ENCODE results near the gene SLC17A8. TPM values are rescaled to one million over a fixed set of nuclear protein-coding genes. Genes with fewer than 3 reads are reported as not detected.

SLC17A8 gene
- total RNA-seq, 1 experiment from 2014 or later = not detected

DNA sequence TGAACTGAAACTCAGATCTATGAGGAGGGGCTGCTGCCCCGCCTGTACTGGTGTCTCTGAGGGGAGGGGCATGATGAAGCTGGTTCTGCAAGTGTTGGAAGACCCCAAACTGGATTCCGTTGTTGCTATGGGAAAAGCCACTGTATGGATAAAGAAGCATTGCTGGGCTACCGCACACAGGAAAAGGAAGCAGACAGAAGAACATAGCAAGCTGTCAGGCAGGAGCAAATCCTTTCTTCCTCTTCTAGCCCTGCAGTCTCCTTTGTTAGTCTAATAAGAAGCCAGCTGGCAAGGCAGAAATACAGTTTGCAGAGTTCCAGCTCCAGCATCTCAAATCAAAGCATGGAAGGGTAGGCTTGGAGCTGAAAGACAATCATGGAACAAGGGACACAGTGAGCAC is 90.5 kb downstream of the SLC17A8 start:
- in situ Hi-C loops (cut with HindIII; ENCODE audit: low pct_unique_long_range_greater_than_20kb, low sequenced_read_pairs) = no loop called here
- ChIA-PET POLR2A (no interaction called here), CTCF (interaction anchor here (0.7 kb wide), 1 partner anchor 42 kb away, joined by 3 read pairs; no protein-coding TSS in a partner anchor)
- TF ChIP-seq TCF7L2 (IDR thresholded peaks at IDR 0.05; ENCODE audit: low read depth, low read length) = no peak
- TF ChIP-seq SIN3A (IDR thresholded peaks at IDR 0.05; ENCODE audit: borderline replicate concordance, insufficient read depth, low read depth, low read length) = no peak
- no peak for TF ChIP-seq POLR2AphosphoS5 (IDR thresholded peaks at IDR 0.05; ENCODE audit: low read depth, low read length)
- TF ChIP-seq, protein P1, sequence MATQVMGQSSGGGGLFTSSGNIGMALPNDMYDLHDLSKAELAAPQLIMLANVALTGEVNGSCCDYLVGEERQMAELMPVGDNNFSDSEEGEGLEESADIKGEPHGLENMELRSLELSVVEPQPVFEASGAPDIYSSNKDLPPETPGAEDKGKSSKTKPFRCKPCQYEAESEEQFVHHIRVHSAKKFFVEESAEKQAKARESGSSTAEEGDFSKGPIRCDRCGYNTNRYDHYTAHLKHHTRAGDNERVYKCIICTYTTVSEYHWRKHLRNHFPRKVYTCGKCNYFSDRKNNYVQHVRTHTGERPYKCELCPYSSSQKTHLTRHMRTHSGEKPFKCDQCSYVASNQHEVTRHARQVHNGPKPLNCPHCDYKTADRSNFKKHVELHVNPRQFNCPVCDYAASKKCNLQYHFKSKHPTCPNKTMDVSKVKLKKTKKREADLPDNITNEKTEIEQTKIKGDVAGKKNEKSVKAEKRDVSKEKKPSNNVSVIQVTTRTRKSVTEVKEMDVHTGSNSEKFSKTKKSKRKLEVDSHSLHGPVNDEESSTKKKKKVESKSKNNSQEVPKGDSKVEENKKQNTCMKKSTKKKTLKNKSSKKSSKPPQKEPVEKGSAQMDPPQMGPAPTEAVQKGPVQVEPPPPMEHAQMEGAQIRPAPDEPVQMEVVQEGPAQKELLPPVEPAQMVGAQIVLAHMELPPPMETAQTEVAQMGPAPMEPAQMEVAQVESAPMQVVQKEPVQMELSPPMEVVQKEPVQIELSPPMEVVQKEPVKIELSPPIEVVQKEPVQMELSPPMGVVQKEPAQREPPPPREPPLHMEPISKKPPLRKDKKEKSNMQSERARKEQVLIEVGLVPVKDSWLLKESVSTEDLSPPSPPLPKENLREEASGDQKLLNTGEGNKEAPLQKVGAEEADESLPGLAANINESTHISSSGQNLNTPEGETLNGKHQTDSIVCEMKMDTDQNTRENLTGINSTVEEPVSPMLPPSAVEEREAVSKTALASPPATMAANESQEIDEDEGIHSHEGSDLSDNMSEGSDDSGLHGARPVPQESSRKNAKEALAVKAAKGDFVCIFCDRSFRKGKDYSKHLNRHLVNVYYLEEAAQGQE (IDR thresholded peaks at IDR 0.05; ENCODE audit: insufficient read depth in 1 of 2, low read depth in 2 of 2, low read length in 1 of 2) = no peak
- TF ChIP-seq, protein P2, sequence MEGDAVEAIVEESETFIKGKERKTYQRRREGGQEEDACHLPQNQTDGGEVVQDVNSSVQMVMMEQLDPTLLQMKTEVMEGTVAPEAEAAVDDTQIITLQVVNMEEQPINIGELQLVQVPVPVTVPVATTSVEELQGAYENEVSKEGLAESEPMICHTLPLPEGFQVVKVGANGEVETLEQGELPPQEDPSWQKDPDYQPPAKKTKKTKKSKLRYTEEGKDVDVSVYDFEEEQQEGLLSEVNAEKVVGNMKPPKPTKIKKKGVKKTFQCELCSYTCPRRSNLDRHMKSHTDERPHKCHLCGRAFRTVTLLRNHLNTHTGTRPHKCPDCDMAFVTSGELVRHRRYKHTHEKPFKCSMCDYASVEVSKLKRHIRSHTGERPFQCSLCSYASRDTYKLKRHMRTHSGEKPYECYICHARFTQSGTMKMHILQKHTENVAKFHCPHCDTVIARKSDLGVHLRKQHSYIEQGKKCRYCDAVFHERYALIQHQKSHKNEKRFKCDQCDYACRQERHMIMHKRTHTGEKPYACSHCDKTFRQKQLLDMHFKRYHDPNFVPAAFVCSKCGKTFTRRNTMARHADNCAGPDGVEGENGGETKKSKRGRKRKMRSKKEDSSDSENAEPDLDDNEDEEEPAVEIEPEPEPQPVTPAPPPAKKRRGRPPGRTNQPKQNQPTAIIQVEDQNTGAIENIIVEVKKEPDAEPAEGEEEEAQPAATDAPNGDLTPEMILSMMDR (IDR thresholded peaks at IDR 0.05) = no peak
- Histone ChIP-seq H3K36me3 (ENCODE audit: control insufficient read depth, insufficient read depth, low read length) (no peaks in the 10 kb centered on the region), H3K4me1 (ENCODE audit: control insufficient read depth, insufficient read depth, low read length) (no peaks in the 10 kb centered on the region), H3K9me3 (ENCODE audit: control insufficient read depth, insufficient read depth, low read depth, low read length) (no peaks in the 10 kb centered on the region), H3K27ac (ENCODE audit: low read length) (no peak overlapping the region), H3K27me3 (ENCODE audit: control insufficient read depth, insufficient read depth, low read length) (peaks cover 4% of the 10 kb centered on the region; the same call in 1 of the 2 replicates), H3K4me3 (ENCODE audit: low read depth in 2 of 2, low read length in 2 of 2) (no peak overlapping the region)
- ATAC-seq (no peak), DNase-seq (ENCODE audit: low read depth, low spot score) (no peak)
- intact Hi-C loops (cut with micrococcal nuclease; ENCODE audit: unreplicated experiment) = no loop called here
- no TSS peak for BruUV-seq (replicated peaks)

DNA sequence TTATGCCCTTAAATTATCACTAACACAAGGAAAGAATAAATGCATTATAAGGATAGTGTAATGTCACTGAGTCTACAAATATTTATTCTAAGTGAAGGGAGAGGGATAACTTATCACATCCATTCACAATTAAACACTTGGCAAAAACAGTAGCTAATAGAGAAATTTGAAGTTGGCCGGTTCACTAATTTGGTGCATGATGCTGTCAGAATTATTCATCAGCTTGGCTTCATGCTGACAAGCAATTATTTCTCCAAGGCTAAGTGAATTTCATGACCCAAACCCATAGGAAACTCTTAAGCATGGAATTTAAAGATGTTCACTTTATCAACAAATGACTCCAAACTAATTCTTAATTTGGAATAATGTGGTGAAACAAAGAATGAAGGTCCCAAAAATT is 91.8 kb downstream of the SLC17A8 start:
- Histone ChIP-seq H3K27me3 (ENCODE audit: control insufficient read depth, insufficient read depth, low read length) (peaks cover 4% of the 10 kb centered on the region; the same call in 1 of the 2 replicates), H3K27ac (ENCODE audit: low read length) (no peak overlapping the region), H3K4me3 (ENCODE audit: low read depth in 2 of 2, low read length in 2 of 2) (no peak overlapping the region), H3K36me3 (ENCODE audit: control insufficient read depth, insufficient read depth, low read length) (no peaks in the 10 kb centered on the region), H3K4me1 (ENCODE audit: control insufficient read depth, insufficient read depth, low read length) (no peaks in the 10 kb centered on the region), H3K9me3 (ENCODE audit: control insufficient read depth, insufficient read depth, low read depth, low read length) (no peaks in the 10 kb centered on the region)
- intact Hi-C loops (cut with micrococcal nuclease; ENCODE audit: unreplicated experiment) = no loop called here
- BruUV-seq (replicated peaks) = no TSS peak
- TF ChIP-seq, protein P1 (IDR thresholded peaks at IDR 0.05; ENCODE audit: insufficient read depth in 1 of 2, low read depth in 2 of 2, low read length in 1 of 2) = no peak
- TF ChIP-seq TCF7L2 (IDR thresholded peaks at IDR 0.05; ENCODE audit: low read depth, low read length) (no peak), POLR2AphosphoS5 (IDR thresholded peaks at IDR 0.05; ENCODE audit: low read depth, low read length) (no peak), SIN3A (IDR thresholded peaks at IDR 0.05; ENCODE audit: borderline replicate concordance, insufficient read depth, low read depth, low read length) (no peak)
- TF ChIP-seq, protein P2 (IDR thresholded peaks at IDR 0.05) = no peak
- ATAC-seq = no peak
- no peak for DNase-seq (ENCODE audit: low read depth, low spot score)
- POLR2A ChIA-PET = no interaction called here
- in situ Hi-C loops (cut with HindIII; ENCODE audit: low pct_unique_long_range_greater_than_20kb, low sequenced_read_pairs) = no loop called here
- CTCF ChIA-PET = no interaction called here
